CD4-positive, alpha-beta T cell treated with Interleukin-21 for 1 hour (primary cell): ENCODE measurements around the gene ELOA2.
"Not testable (repeated sequence)": the region's sequence is repeated elsewhere in the genome, so short reads cannot be mapped to it uniquely, and the experiment has no call there.

ENCODE experiments used
- DNase-seq: peaks from one replicate; pipeline ENCODE4 v3.0.0-alpha.2; 2020

The ELOA2 gene

DNA sequence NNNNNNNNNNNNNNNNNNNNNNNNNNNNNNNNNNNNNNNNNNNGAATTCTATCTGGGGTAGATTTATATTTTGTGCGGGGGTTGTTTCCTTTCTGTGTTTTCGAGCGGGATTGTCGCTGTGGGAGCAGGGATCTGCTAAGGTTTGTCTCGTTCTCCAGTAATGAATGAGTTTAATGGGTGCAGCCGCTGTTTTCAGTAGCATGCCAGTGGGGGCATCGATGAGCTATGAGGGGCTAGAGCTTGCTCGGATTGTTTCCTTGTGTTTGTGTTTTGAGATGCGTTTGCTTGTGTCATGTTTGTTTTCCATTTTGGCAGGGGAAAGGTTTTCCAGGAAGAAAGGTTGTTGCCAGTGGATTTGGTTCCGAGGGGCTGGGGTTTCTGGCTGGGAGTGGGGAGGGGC is 15.6 kb downstream of the ELOA2 start:
- not testable (repeated sequence) for DNase-seq
